H1 (cell line): ENCODE results near the gene PRAMEF7.
"Not testable (repeated sequence)": the region's sequence is repeated elsewhere in the genome, so short reads cannot be mapped to it uniquely, and the experiment has no call there.

Experiments used
- BACH1 ChIP-seq: IDR thresholded peaks from 2 replicates; pipeline ENCODE4 v1.6.1; 2012; ENCODE audit warnings: low read length, improper control_type of control experiment
- EZH2 ChIP-seq: fragments of 200-600 bp; sonication (generic); IDR thresholded peaks from 2 replicates; pipeline ENCODE4 v1.7.1; 2012; ENCODE audit warnings: low read depth, mild to moderate bottlenecking, moderate library complexity, low read length, inconsistent platforms; ENCODE audit not compliant: severe bottlenecking
- PHF8 ChIP-seq: fragments of 200-600 bp; sonication (generic); conservative IDR thresholded peaks from 2 replicates; pipeline ENCODE4 v1.7.1; 2012; ENCODE audit warnings: low read depth, mild to moderate bottlenecking, inconsistent platforms, low read length, moderate library complexity
- POLR2A ChIP-seq, 2 experiments: IDR thresholded peaks; 1 replicate in 1 of 2; 2 replicates in 1 of 2; pipeline ENCODE4 v1.6.1; 2011; ENCODE audit warnings: low read depth in 2 of 2, low read length in 2 of 2, mild to moderate bottlenecking in 2 of 2; ENCODE audit errors: control extremely low read depth in 1 of 2
- POLR2AphosphoS5 ChIP-seq: IDR thresholded peaks from 2 replicates; pipeline ENCODE4 v1.6.1; 2011; ENCODE audit warnings: low read depth, low read length
- TF ChIP-seq, protein P1 (sequence below), 3 experiments: IDR thresholded peaks; 1 replicate in 2 of 3; 2 replicates in 1 of 3; pipeline versions ENCODE4 v1.5.1 to v1.6.1; 2011; ENCODE audit warnings: low read length in 3 of 3, mild to moderate bottlenecking in 3 of 3, inconsistent platforms in 2 of 3, low read depth in 1 of 3, moderate library complexity in 1 of 3; ENCODE audit not compliant: insufficient read depth in 1 of 3; ENCODE audit errors: control extremely low read depth in 1 of 3

GRCh38 chr1:12898170-12898569, 18.2 kb upstream of the PRAMEF7 start, which contains the start of gene PRAMEF10:
- not testable (repeated sequence) for TF ChIP-seq EZH2; PHF8; POLR2A (IDR thresholded peaks at IDR 0.05; ENCODE audit: control extremely low read depth in 1 of 2, low read depth in 2 of 2, low read length in 2 of 2); BACH1; POLR2AphosphoS5
- TF ChIP-seq, protein P1, sequence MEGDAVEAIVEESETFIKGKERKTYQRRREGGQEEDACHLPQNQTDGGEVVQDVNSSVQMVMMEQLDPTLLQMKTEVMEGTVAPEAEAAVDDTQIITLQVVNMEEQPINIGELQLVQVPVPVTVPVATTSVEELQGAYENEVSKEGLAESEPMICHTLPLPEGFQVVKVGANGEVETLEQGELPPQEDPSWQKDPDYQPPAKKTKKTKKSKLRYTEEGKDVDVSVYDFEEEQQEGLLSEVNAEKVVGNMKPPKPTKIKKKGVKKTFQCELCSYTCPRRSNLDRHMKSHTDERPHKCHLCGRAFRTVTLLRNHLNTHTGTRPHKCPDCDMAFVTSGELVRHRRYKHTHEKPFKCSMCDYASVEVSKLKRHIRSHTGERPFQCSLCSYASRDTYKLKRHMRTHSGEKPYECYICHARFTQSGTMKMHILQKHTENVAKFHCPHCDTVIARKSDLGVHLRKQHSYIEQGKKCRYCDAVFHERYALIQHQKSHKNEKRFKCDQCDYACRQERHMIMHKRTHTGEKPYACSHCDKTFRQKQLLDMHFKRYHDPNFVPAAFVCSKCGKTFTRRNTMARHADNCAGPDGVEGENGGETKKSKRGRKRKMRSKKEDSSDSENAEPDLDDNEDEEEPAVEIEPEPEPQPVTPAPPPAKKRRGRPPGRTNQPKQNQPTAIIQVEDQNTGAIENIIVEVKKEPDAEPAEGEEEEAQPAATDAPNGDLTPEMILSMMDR (IDR thresholded peaks at IDR 0.05; ENCODE audit: control extremely low read depth in 1 of 3, insufficient read depth in 1 of 3, low read depth in 1 of 3, low read length in 3 of 3): not testable (repeated sequence)
